ENCODE measurements around the gene STAT5B.

The STAT5B gene

GRCh38 chr17:42283241-42284023, 7.2 kb upstream of the STAT5B start:
- no peaks in the 10 kb centered on the region for H3F3A ChIP-seq (ENCODE audit: insufficient read depth)
- no peaks in the 10 kb centered on the region for H3K9me2 ChIP-seq (replicated peaks; ENCODE audit: insufficient read depth, low read length)
- H4K20me1 ChIP-seq (ENCODE audit: low read depth, low read length), result no peaks in the 10 kb centered on the region
- no peak for TF ChIP-seq CTCF (IDR thresholded peaks at IDR 0.05; ENCODE audit: insufficient read depth, low read length, poor library complexity, severe bottlenecking)
- H3K4me2 ChIP-seq (ENCODE audit: low read depth, low read length, poor library complexity, severe bottlenecking), result no peak overlapping the region
- H3K9ac ChIP-seq (ENCODE audit: low read length), result no peak overlapping the region
- H3K79me2 ChIP-seq (ENCODE audit: insufficient read depth, low read length), result no peaks in the 10 kb centered on the region
- H3K27me3 ChIP-seq (ENCODE audit: low read length), result no peaks in the 10 kb centered on the region
- H3K4me3 ChIP-seq (ENCODE audit: insufficient read depth, low read length, poor library complexity, severe bottlenecking), result no peak overlapping the region
- H3K9me3 ChIP-seq (ENCODE audit: insufficient read depth, low read length), result no peaks in the 10 kb centered on the region
- H3K36me3 ChIP-seq (ENCODE audit: low read length), result no peaks in the 10 kb centered on the region
- no peak overlapping the region for H2AFZ ChIP-seq (ENCODE audit: low read depth, low read length, severe bottlenecking)
- H3K27ac ChIP-seq (ENCODE audit: low read depth, low read length), result no peak overlapping the region

GRCh38 chr17:42282478-42283080, 6.4 kb upstream of the STAT5B start:
- H3K9me2 ChIP-seq (replicated peaks; ENCODE audit: insufficient read depth, low read length), result no peaks in the 10 kb centered on the region
- H3K36me3 ChIP-seq (ENCODE audit: low read length), result no peaks in the 10 kb centered on the region
- no peaks in the 10 kb centered on the region for H3K9me3 ChIP-seq (ENCODE audit: insufficient read depth, low read length)
- TF ChIP-seq CTCF (IDR thresholded peaks at IDR 0.05; ENCODE audit: insufficient read depth, low read length, poor library complexity, severe bottlenecking) (no peak), EZH2phosphoT487 (conservative IDR thresholded peaks at IDR 0.05; ENCODE audit: low read length) (no peak)
- no peaks in the 10 kb centered on the region for H3K27me3 ChIP-seq (ENCODE audit: low read length)
- no peak overlapping the region for H2AFZ ChIP-seq (ENCODE audit: low read depth, low read length, severe bottlenecking)
- no peaks in the 10 kb centered on the region for H4K20me1 ChIP-seq (ENCODE audit: low read depth, low read length)
- no peak overlapping the region for H3K9ac ChIP-seq (ENCODE audit: low read length)
- H3K4me2 ChIP-seq (ENCODE audit: low read depth, low read length, poor library complexity, severe bottlenecking), result no peak overlapping the region
- no peaks in the 10 kb centered on the region for H3F3A ChIP-seq (ENCODE audit: insufficient read depth)
- H3K27ac ChIP-seq (ENCODE audit: low read depth, low read length), result no peak overlapping the region
- no peaks in the 10 kb centered on the region for H3K79me2 ChIP-seq (ENCODE audit: insufficient read depth, low read length)
- H3K4me3 ChIP-seq (ENCODE audit: insufficient read depth, low read length, poor library complexity, severe bottlenecking), result no peak overlapping the region

- H3K9me3 ChIP-seq (ENCODE audit: insufficient read depth, low read length), result no peaks in the 10 kb centered on the region
- H2AFZ ChIP-seq (ENCODE audit: low read depth, low read length, severe bottlenecking), result no peak overlapping the region
- no peak overlapping the region for H3K9ac ChIP-seq (ENCODE audit: low read length)
- TF ChIP-seq CTCF (IDR thresholded peaks at IDR 0.05; ENCODE audit: insufficient read depth, low read length, poor library complexity, severe bottlenecking) (no peak), EZH2phosphoT487 (conservative IDR thresholded peaks at IDR 0.05; ENCODE audit: low read length) (no peak)
- H3K27me3 ChIP-seq (ENCODE audit: low read length), result no peaks in the 10 kb centered on the region
- H3K9me2 ChIP-seq (replicated peaks; ENCODE audit: insufficient read depth, low read length), result no peaks in the 10 kb centered on the region
- H3K27ac ChIP-seq (ENCODE audit: low read depth, low read length), result no peak overlapping the region
- no peak overlapping the region for H3K4me2 ChIP-seq (ENCODE audit: low read depth, low read length, poor library complexity, severe bottlenecking)
- no peaks in the 10 kb centered on the region for H3F3A ChIP-seq (ENCODE audit: insufficient read depth)
- no peaks in the 10 kb centered on the region for H4K20me1 ChIP-seq (ENCODE audit: low read depth, low read length)
- no peaks in the 10 kb centered on the region for H3K79me2 ChIP-seq (ENCODE audit: insufficient read depth, low read length)
- no peak overlapping the region for H3K4me3 ChIP-seq (ENCODE audit: insufficient read depth, low read length, poor library complexity, severe bottlenecking)
- H3K36me3 ChIP-seq (ENCODE audit: low read length), result no peaks in the 10 kb centered on the region
Measured at GRCh38 chr17:42281571-42282096, 5.4 kb upstream of the STAT5B start.
